Measurements from ENCODE around the gene MRPS24. TPM values are rescaled to one million over a fixed set of nuclear protein-coding genes. Genes with fewer than 3 reads are reported as not detected.

MRPS24 gene
- polyA plus RNA-seq, 4 donors, result 72.2 to 101 (median 76.9) TPM

- DNase-seq (ENCODE audit: low read depth in 4 of 4, low spot score in 3 of 4), result no peak
Observed at GRCh38 chr7:43877968-43878864, 8.9 kb upstream of the MRPS24 start.

GRCh38 chr7:43876976-43877745, 7.8 kb upstream of the MRPS24 start:
- DNase-seq (ENCODE audit: low read depth in 4 of 4, low spot score in 3 of 4), result no peak

- DNase-seq (ENCODE audit: low read depth in 4 of 4, low spot score in 3 of 4), result no peak
Observed at GRCh38 chr7:43876241-43876640, 6.9 kb upstream of the MRPS24 start.

GRCh38 chr7:43873300-43873699, 4.0 kb upstream of the MRPS24 start:
- DNase-seq (ENCODE audit: low read depth in 4 of 4, low spot score in 3 of 4), result no peak

GRCh38 chr7:43872406-43873110, 3.2 kb upstream of the MRPS24 start:
- DNase-seq (ENCODE audit: low read depth in 4 of 4, low spot score in 3 of 4), result no peak

- DNase-seq (ENCODE audit: low read depth in 4 of 4, low spot score in 3 of 4), result no peak
Observed at GRCh38 chr7:43871064-43871463, 1.7 kb upstream of the MRPS24 start.

- no peak for DNase-seq (ENCODE audit: low read depth in 4 of 4, low spot score in 3 of 4)
Observed at GRCh38 chr7:43870316-43870715, 999 bp upstream of the MRPS24 start.

GRCh38 chr7:43869867-43870240, 537 bp upstream of the MRPS24 start:
- DNase-seq (ENCODE audit: low read depth in 4 of 4, low spot score in 3 of 4), result no peak

- DNase-seq (ENCODE audit: low read depth in 4 of 4, low spot score in 3 of 4), result no peak
Observed at GRCh38 chr7:43868681-43869005, 674 bp downstream of the MRPS24 start.

GRCh38 chr7:43868181-43868580, 1.1 kb downstream of the MRPS24 start:
- no peak for DNase-seq (ENCODE audit: low read depth in 4 of 4, low spot score in 3 of 4)

- no peak for DNase-seq (ENCODE audit: low read depth in 4 of 4, low spot score in 3 of 4)
Observed at GRCh38 chr7:43865277-43865676, 4.0 kb downstream of the MRPS24 start.

- no peak for DNase-seq (ENCODE audit: low read depth in 4 of 4, low spot score in 3 of 4)
Observed at GRCh38 chr7:43864126-43864525, 5.2 kb downstream of the MRPS24 start.

- no peak for DNase-seq (ENCODE audit: low read depth in 4 of 4, low spot score in 3 of 4)
Observed at GRCh38 chr7:43856996-43857395, 12.3 kb downstream of the MRPS24 start.

- no peak for DNase-seq (ENCODE audit: low read depth in 4 of 4, low spot score in 3 of 4)
Observed at GRCh38 chr7:43856316-43856715, 13.0 kb downstream of the MRPS24 start.

- no peak for DNase-seq (ENCODE audit: low read depth in 4 of 4, low spot score in 3 of 4)
Observed at GRCh38 chr7:43855176-43855575, 14.1 kb downstream of the MRPS24 start.

GRCh38 chr7:43851805-43852204, 17.5 kb downstream of the MRPS24 start:
- no peak for DNase-seq (ENCODE audit: low read depth in 4 of 4, low spot score in 3 of 4)

GRCh38 chr7:43850348-43851116, 18.8 kb downstream of the MRPS24 start:
- no peak for DNase-seq (ENCODE audit: low read depth in 4 of 4, low spot score in 3 of 4)

GRCh38 chr7:43849047-43849446, 20.3 kb downstream of the MRPS24 start:
- DNase-seq (ENCODE audit: low read depth in 4 of 4, low spot score in 3 of 4), result no peak

- no peak for DNase-seq (ENCODE audit: low read depth in 4 of 4, low spot score in 3 of 4)
Observed at GRCh38 chr7:43847496-43847895, 21.8 kb downstream of the MRPS24 start.

GRCh38 chr7:43844662-43845061, 24.7 kb downstream of the MRPS24 start:
- DNase-seq (ENCODE audit: low read depth in 4 of 4, low spot score in 3 of 4), result no peak

- DNase-seq (ENCODE audit: low read depth in 4 of 4, low spot score in 3 of 4), result no peak
Observed at GRCh38 chr7:43844257-43844656, 25.1 kb downstream of the MRPS24 start.
